Heart right ventricle (tissue), 16 donors: Measurements from ENCODE around the gene MYO9A. TPM values are rescaled to one million over a fixed set of nuclear protein-coding genes. Genes with fewer than 3 reads are reported as not detected.

ENCODE experiments used
- ATAC-seq, 8 donors: fragments of 200-7000 bp; cut with Tn5 transposase; one replicate each; pipeline ENCODE4 v1.9.1; 2020; ENCODE audit warnings: mild to moderate bottlenecking in 8 of 8, moderate library complexity in 8 of 8, moderate number of reproducible peaks in 1 of 8
- DNase-seq, 2 donors: peaks; one replicate each; pipeline ENCODE4 v3.0.0-alpha.2; 2020
- H3K27ac ChIP-seq, 10 donors: fragments of 200-600 bp; sonication (generic) in 2 of 10; one replicate each; pipeline versions ENCODE4 v1.5.0 to v1.8.0; 2020 to 2022; ENCODE audit warnings: mild to moderate bottlenecking in 3 of 10
- H3K27me3 ChIP-seq, 7 donors: fragments of 200-600 bp; one replicate each; pipeline ENCODE4 v1.8.0; 2021 to 2022; ENCODE audit warnings: mild to moderate bottlenecking in 2 of 7
- H3K36me3 ChIP-seq, 9 donors: fragments of 200-600 bp; sonication (generic) in 1 of 9; one replicate each; pipeline versions ENCODE4 v1.5.0 to v1.8.0; 2020 to 2022; ENCODE audit warnings: mild to moderate bottlenecking in 2 of 9
- H3K4me1 ChIP-seq, 9 donors: fragments of 200-600 bp; sonication (generic) in 1 of 9; one replicate each; pipeline versions ENCODE4 v1.5.0 to v1.8.0; 2020 to 2022; ENCODE audit warnings: mild to moderate bottlenecking in 4 of 9
- H3K4me3 ChIP-seq, 10 donors: fragments of 200-600 bp; sonication (generic) in 2 of 10; one replicate each; pipeline versions ENCODE4 v1.5.0 to v1.8.0; 2020 to 2022; ENCODE audit warnings: mild to moderate bottlenecking in 7 of 10, moderate library complexity in 2 of 10
- H3K9me3 ChIP-seq, 11 donors: fragments of 200-600 bp in 10 of 11; sonication (generic) in 2 of 11; one replicate each; pipeline versions ENCODE4 v1.5.0 to v1.8.0; 2013 to 2022; ENCODE audit warnings: mild to moderate bottlenecking in 2 of 11, control low read depth in 1 of 11, moderate library complexity in 1 of 11
- WGBS, 2 donors: extraction: QIAGEN DNeasy Blood & Tissue Kit; methylation state at CpG; one replicate each; pipeline ENCODE4 v1.1.7; 2013; ENCODE audit warnings: inconsistent platforms in 1 of 2; 5-methylcytosine and 5-hydroxymethylcytosine counted together
- intact Hi-C, 10 donors: fragments of 100-400 bp; cut with DNase I; formaldehyde crosslinking; loops; one replicate each; pipeline versions ENCODE4 v1.11.1 to v1.14.2; 2022
- polyA plus RNA-seq, 2 donors: library from polyadenylated mRNA; stranded (reverse); fragments of 200-250 nt; gene quantifications; one replicate each; pipeline ENCODE4 v1.2.3, GENCODE V29; 2013
- total RNA-seq, 10 donors: library from RNA; stranded (reverse); fragmentation: NEBNext Ultra II Directional in 3 of 10; extraction: Animal tissue kit (Norgen Biotek cat#: 25700) in 3 of 10; gene quantifications; one replicate each; pipeline versions ENCODE4 v1.2.1 to v1.2.4, GENCODE V29; 2021 to 2023
- TF ChIP-seq, protein P1 (sequence below), 9 donors: fragments of 200-600 bp; sonication (generic) in 2 of 9; IDR thresholded peaks; one replicate each; pipeline versions ENCODE4 v1.5.0 to v1.8.0; 2021 to 2022; ENCODE audit warnings: antibody characterized with exemption in 9 of 9, mild to moderate bottlenecking in 5 of 9, moderate library complexity in 1 of 9
- donor health status: Arrhythmogenic right ventricular cardiomyopathy.
- donor health status: ischemic (EF 13 %, LVEDD 7.1; RV severe dilation, severe dysfunction).
- donor health status: healthy with polysubstance abuse.
- donor health status: DM: no; HTN: yes; CAD: no.
- donor health status: DM: no; HTN: no; CAD: no.
- donor health status: ischemic (EF 25% LVEDD 6.9; RV normal size, moderate dysfunction).
- donor health status: ischemic (EF 25% LVEDD 5.7; RV mildly dilated, moderate dysfunction).
- donor health status: healthy.
- donor health status: DM: yes; HTN: yes; CAD: no.
- donor health status: Ischemic cardiomyopathy.
- donor health status: ischemic (EF 35%, LVEDD 5.7; RV mildly dilated, moderate dysfunction).
- donor health status: nonischemic (EF 11% LVEDD 7.7; RV severe dilation, severe dysfunction).
- donor health status: DM: yes; HTN: yes; CAD: no.
- donor health status: PGD.
- donor health status: ischemic (EF 29% LVEDD 5.4; RV normal size, mild dysfunction).
- donor health status: nonischemic (EF 23%, LVEDD 6.1; RV moderate dilation, normal function).

The MYO9A gene
- total and polyA plus RNA-seq, 12 donors, result 3.7 to 36.9 (median 28.7) TPM

DNA sequence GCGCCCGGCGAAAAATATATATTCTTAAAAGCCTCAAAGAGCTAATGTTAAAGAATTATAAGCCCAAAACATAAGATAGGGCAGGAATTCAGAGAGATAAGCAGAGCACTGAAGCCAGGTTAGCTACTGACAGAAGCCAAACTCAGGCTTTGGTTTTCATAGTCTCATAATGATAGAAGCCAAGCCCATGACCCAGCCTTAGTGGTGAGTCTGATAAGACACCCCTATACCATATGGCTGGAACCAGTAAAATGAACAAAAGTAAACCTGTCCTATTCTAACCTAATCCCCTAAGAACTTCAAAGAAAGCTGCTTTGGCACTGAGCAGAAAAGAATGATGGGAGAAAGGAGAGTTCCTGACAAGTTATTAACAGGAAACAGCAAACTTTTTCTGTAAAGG lies 25.9 kb downstream of the MYO9A start:
- H3K36me3 ChIP-seq, result peaks cover 0 to 7% (median 0%) of the 10 kb centered on the region in 9 donors
- H3K27ac ChIP-seq, result no peak overlapping the region
- TF ChIP-seq, protein P1, sequence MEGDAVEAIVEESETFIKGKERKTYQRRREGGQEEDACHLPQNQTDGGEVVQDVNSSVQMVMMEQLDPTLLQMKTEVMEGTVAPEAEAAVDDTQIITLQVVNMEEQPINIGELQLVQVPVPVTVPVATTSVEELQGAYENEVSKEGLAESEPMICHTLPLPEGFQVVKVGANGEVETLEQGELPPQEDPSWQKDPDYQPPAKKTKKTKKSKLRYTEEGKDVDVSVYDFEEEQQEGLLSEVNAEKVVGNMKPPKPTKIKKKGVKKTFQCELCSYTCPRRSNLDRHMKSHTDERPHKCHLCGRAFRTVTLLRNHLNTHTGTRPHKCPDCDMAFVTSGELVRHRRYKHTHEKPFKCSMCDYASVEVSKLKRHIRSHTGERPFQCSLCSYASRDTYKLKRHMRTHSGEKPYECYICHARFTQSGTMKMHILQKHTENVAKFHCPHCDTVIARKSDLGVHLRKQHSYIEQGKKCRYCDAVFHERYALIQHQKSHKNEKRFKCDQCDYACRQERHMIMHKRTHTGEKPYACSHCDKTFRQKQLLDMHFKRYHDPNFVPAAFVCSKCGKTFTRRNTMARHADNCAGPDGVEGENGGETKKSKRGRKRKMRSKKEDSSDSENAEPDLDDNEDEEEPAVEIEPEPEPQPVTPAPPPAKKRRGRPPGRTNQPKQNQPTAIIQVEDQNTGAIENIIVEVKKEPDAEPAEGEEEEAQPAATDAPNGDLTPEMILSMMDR (IDR thresholded peaks at IDR 0.05), result no peak
- H3K27me3 ChIP-seq, result no peaks in the 10 kb centered on the region
- 99 to 100% methylated on average over 3 of the region's 3 CpGs for WGBS, 2 donors
- intact Hi-C loops, result no loop called here
- ATAC-seq, result no peak
- DNase-seq, result no peak
- peaks cover 0 to 5% (median 0%) of the 10 kb centered on the region in 9 donors for H3K4me1 ChIP-seq
- H3K4me3 ChIP-seq, result no peak overlapping the region
- peaks cover 0 to 7% (median 0%) of the 10 kb centered on the region in 11 donors for H3K9me3 ChIP-seq

GRCh38 chr15:72086920-72087648 lies 30.9 kb downstream of the MYO9A start:
- Histone ChIP-seq H3K9me3 (no peaks in the 10 kb centered on the region), H3K4me1 (peaks cover 0 to 24% (median 0%) of the 10 kb centered on the region in 9 donors), H3K27me3 (no peaks in the 10 kb centered on the region), H3K27ac (no peak overlapping the region), H3K36me3 (no peaks in the 10 kb centered on the region), H3K4me3 (no peak overlapping the region)
- ATAC-seq (peak in 2 of 8 donors; percentile 40 to 62), DNase-seq (no peak)
- intact Hi-C loops, result no loop called here
- 90 to 93% methylated on average over 9 of the region's 9 CpGs for WGBS, 2 donors
- TF ChIP-seq, protein P1 (IDR thresholded peaks at IDR 0.05), result no peak

DNA sequence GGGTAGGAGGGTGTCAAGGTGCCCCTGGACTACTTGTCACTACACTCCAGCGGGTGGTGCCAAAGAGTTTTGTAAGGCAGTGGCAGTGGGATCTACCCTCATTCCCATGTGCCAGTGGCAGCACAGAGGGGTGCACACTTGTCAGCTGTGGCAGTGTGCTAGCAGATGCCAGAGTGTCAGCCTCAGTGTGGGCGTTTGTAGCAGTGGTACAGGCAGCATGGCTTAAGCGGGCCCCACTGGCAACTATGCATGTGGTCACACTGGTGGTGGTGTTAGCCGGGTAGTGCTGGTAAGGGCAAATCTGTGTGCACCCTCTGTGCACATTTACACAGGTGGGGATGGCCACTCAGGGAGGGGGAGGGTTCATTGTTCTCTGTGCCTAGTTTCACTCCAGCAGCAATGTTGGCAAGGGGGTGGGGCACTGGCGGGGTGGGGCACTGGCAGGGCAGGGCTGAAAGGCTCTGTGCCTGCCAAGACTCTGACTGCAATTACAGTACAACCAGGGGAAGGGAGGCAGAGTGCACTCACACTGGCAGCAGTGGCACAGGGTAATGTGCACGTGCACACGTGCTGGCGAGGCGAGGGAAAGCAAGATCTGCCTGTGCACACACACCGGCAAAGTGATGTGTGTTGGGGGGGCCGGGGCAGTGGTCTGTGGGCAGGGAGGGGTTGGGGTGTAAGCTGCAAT lies 31.8 kb downstream of the MYO9A start:
- H3K4me3 ChIP-seq, result no peak overlapping the region
- TF ChIP-seq, protein P1 (IDR thresholded peaks at IDR 0.05), result no peak
- no peak overlapping the region for H3K27ac ChIP-seq
- H3K9me3 ChIP-seq, result no peaks in the 10 kb centered on the region
- H3K4me1 ChIP-seq, result peaks cover 0 to 28% (median 0%) of the 10 kb centered on the region in 9 donors
- H3K27me3 ChIP-seq, result no peaks in the 10 kb centered on the region
- H3K36me3 ChIP-seq, result no peaks in the 10 kb centered on the region
- ATAC-seq, result peak in 4 of 8 donors; percentile 75 to 88 (median 78)
- peak in 1 of 2 donors; percentile 5 for DNase-seq
- 88 to 91% methylated on average over 11 of the region's 11 CpGs for WGBS, 2 donors
- intact Hi-C loops, result no loop called here

GRCh38 chr15:72082176-72082575 lies 35.8 kb downstream of the MYO9A start:
- Histone ChIP-seq H3K9me3 (no peaks in the 10 kb centered on the region), H3K27ac (no peak overlapping the region), H3K27me3 (no peaks in the 10 kb centered on the region), H3K4me1 (peaks cover 0 to 27% (median 0%) of the 10 kb centered on the region in 9 donors), H3K4me3 (no peak overlapping the region), H3K36me3 (no peaks in the 10 kb centered on the region)
- intact Hi-C loops, result no loop called here
- WGBS, 2 donors, result 83 to 92% methylated on average over 1 of the region's 1 CpG
- TF ChIP-seq, protein P1 (IDR thresholded peaks at IDR 0.05), result no peak
- no peak for ATAC-seq
- no peak for DNase-seq
